ENCODE results near the gene ZNF846.
A peak's percentile ranks its signal among the peaks of the same experiment; 100 is the strongest.
"Not testable (repeated sequence)": the region's sequence is repeated elsewhere in the genome, so short reads cannot be mapped to it uniquely, and the experiment has no call there.

The ZNF846 gene

GRCh38 chr19:9782338-9782737, 13.8 kb upstream of the ZNF846 start:
- DNase-seq, result no peak

GRCh38 chr19:9757544-9758501, 10.7 kb downstream of the ZNF846 start:
- DNase-seq, result peak in 1 of 5 experiments; percentile 4

- DNase-seq, result no peak
Observed at GRCh38 chr19:9752701-9753443, 15.7 kb downstream of the ZNF846 start.

- no peak for DNase-seq
Observed at GRCh38 chr19:9751446-9751845, 17.1 kb downstream of the ZNF846 start.

GRCh38 chr19:9741476-9742171, 26.9 kb downstream of the ZNF846 start:
- no peak for DNase-seq

GRCh38 chr19:9735986-9736385, 32.6 kb downstream of the ZNF846 start:
- no peak for DNase-seq

- DNase-seq, result not testable (repeated sequence)
Observed at GRCh38 chr19:9730056-9730455, 38.5 kb downstream of the ZNF846 start.

- no peak for DNase-seq
Observed at GRCh38 chr19:9729162-9729561, 39.4 kb downstream of the ZNF846 start.

GRCh38 chr19:9727644-9728043, 40.9 kb downstream of the ZNF846 start:
- no peak for DNase-seq

GRCh38 chr19:9725508-9726201, 42.9 kb downstream of the ZNF846 start:
- DNase-seq, result not testable (repeated sequence)

- DNase-seq, result no peak
Observed at GRCh38 chr19:9724157-9724556, 44.4 kb downstream of the ZNF846 start.

- DNase-seq, result no peak
Observed at GRCh38 chr19:9721861-9722260, 46.7 kb downstream of the ZNF846 start.

GRCh38 chr19:9720541-9720940, 48.0 kb downstream of the ZNF846 start:
- no peak for DNase-seq

GRCh38 chr19:9711815-9712214, 56.7 kb downstream of the ZNF846 start:
- no peak for DNase-seq

- no peak for DNase-seq
Observed at GRCh38 chr19:9709305-9709704, 59.2 kb downstream of the ZNF846 start.

GRCh38 chr19:9705836-9706235, 62.7 kb downstream of the ZNF846 start:
- DNase-seq, result no peak

- no peak for DNase-seq
Observed at GRCh38 chr19:9702186-9702585, 66.4 kb downstream of the ZNF846 start.
